Esophagus muscularis mucosa (tissue), 4 donors: ENCODE measurements around the gene POLG.

Experiments used
- CTCF ChIP-seq, 3 experiments: fragments of 200-600 bp in 2 of 3; fragments of 450-650 bp in 1 of 3; sonication (generic) in 2 of 3; IDR thresholded peaks; one replicate each; pipeline ENCODE4 v1.5.1; 2017 to 2019; ENCODE audit warnings: antibody characterized with exemption in 3 of 3, mild to moderate bottlenecking in 2 of 3, moderate library complexity in 1 of 3
- EP300 ChIP-seq: sonication (generic); formaldehyde crosslinking; IDR thresholded peaks from one replicate; pipeline ENCODE4 v1.6.1; 2017; ENCODE audit warnings: antibody characterized with exemption
- POLR2A ChIP-seq: fragments of 450-650 bp; IDR thresholded peaks from one replicate; pipeline ENCODE4 v1.6.1; 2017; ENCODE audit warnings: antibody characterized with exemption, moderate library complexity, mild to moderate bottlenecking, low read depth
- POLR2AphosphoS5 ChIP-seq, 2 donors: sonication (generic); formaldehyde crosslinking; IDR thresholded peaks; one replicate each; pipeline ENCODE4 v1.6.1; 2017; ENCODE audit warnings: antibody characterized with exemption in 2 of 2

- TF ChIP-seq POLR2AphosphoS5 (IDR thresholded peaks at IDR 0.05) (no peak), CTCF (IDR thresholded peaks at IDR 0.05) (no peak), EP300 (no peak), POLR2A (no peak)
Observed at GRCh38 chr15:89366656-89367393, 32.2 kb upstream of the POLG start.
